HG03460 (cell line): ENCODE data around the gene ZNF831.

Source experiments
- ATAC-seq: cut with Tn5 transposase; IDR thresholded peaks from one replicate; pipeline ENCODE4 v1.9.1; 2021; ENCODE audit not compliant: unreplicated experiment

ZNF831 gene

GRCh38 chr20:59178983-59179595, 15.5 kb downstream of the ZNF831 start:
- no peak for ATAC-seq

- no peak for ATAC-seq
Observed at GRCh38 chr20:59179988-59180387, 16.4 kb downstream of the ZNF831 start.

GRCh38 chr20:59181936-59182335, 18.3 kb downstream of the ZNF831 start:
- no peak for ATAC-seq

- no peak for ATAC-seq
Observed at GRCh38 chr20:59182401-59183044, 18.9 kb downstream of the ZNF831 start.

- no peak for ATAC-seq
Observed at GRCh38 chr20:59183751-59184150, 20.1 kb downstream of the ZNF831 start.

- ATAC-seq: no peak
Observed at GRCh38 chr20:59184880-59185447, 21.3 kb downstream of the ZNF831 start.

- no peak for ATAC-seq
Observed at GRCh38 chr20:59185809-59186208, 22.2 kb downstream of the ZNF831 start.

GRCh38 chr20:59190466-59190865, 26.8 kb downstream of the ZNF831 start:
- no peak for ATAC-seq

GRCh38 chr20:59191036-59191755, 27.6 kb downstream of the ZNF831 start:
- ATAC-seq: no peak

- no peak for ATAC-seq
Observed at GRCh38 chr20:59191756-59192532, 28.3 kb downstream of the ZNF831 start.

GRCh38 chr20:59192533-59192896, 28.9 kb downstream of the ZNF831 start:
- no peak for ATAC-seq

- ATAC-seq: no peak
Observed at GRCh38 chr20:59193325-59193724, 29.7 kb downstream of the ZNF831 start.

GRCh38 chr20:59194023-59194935, 30.7 kb downstream of the ZNF831 start:
- no peak for ATAC-seq

- ATAC-seq: no peak
Observed at GRCh38 chr20:59195316-59195993, 31.8 kb downstream of the ZNF831 start.

- ATAC-seq: no peak
Observed at GRCh38 chr20:59204165-59204894, 40.7 kb downstream of the ZNF831 start.

GRCh38 chr20:59205044-59205443, 41.4 kb downstream of the ZNF831 start:
- no peak for ATAC-seq

GRCh38 chr20:59207235-59207634, 43.6 kb downstream of the ZNF831 start:
- no peak for ATAC-seq

GRCh38 chr20:59207742-59208357, 44.2 kb downstream of the ZNF831 start:
- no peak for ATAC-seq

- ATAC-seq: no peak
Observed at GRCh38 chr20:59210186-59210585, 46.6 kb downstream of the ZNF831 start.
